ENCODE data around the gene KCNIP4. TPM values are rescaled to one million over a fixed set of nuclear protein-coding genes. Genes with fewer than 3 reads are reported as not detected.

Gene KCNIP4
- total and polyA plus RNA-seq, 10 donors, result not detected

DNA sequence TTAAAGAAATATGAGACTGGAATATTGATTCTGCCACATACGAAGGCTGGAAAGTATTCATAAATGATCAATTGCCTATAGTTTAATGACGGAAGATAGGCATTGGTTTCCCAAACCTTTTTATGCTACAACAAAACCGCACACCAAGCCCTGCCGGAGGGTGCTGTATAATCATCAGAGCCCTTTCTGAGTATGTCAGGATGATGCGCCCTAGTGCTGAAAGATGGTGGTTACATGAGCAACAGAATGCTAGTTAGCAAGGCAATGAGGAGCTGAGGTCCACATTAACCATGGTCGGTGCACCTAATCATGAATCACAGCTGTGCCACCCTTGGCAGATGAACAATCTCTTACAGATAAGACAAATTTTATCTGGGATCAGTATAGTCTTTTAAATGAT lies 757.3 kb downstream of the KCNIP4 start:
- TF ChIP-seq POLR2AphosphoS5 (IDR thresholded peaks at IDR 0.05) (no peak), CTCF (IDR thresholded peaks at IDR 0.05 in 8 of 11, conservative IDR thresholded peaks at IDR 0.05 in 3 of 11) (no peak), POLR2A (IDR thresholded peaks at IDR 0.05) (no peak)
- intact Hi-C loops (cut with DNase I; ENCODE audit: low total_unique reads), result no loop called here
- Histone ChIP-seq H3K4me3 (no peak overlapping the region), H3K27ac (no peak overlapping the region), H3K36me3 (no peaks in the 10 kb centered on the region), H3K4me1 (no peaks in the 10 kb centered on the region), H3K9me3 (no peaks in the 10 kb centered on the region), H3K27me3 (replicated peaks in 1 of 7) (no peaks in the 10 kb centered on the region)
- 79 to 88% (median 83%) methylated on average over 6 of the region's 6 CpGs for WGBS, 5 donors
- no peak for DNase-seq

DNA sequence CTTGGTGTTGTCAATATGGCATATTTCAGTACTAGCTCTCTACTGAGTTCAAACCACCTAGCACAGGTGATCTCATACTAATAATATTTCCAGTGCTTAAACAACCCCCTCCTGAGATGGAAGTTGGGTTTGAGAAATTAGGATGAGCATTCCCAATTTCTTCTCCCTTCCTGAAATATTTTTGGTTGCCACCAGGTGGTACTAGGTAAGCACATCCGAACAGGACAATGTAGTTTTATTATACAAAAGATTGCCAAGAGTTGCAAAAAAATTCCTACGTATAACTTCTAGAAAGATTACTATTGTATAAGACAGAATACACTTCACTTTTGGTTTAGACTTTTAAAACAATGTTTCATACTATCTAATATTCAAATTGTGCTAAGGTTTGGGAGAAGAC lies 763.8 kb downstream of the KCNIP4 start:
- intact Hi-C loops (cut with DNase I; ENCODE audit: low total_unique reads), result no loop called here
- no peaks in the 10 kb centered on the region for H3K27me3 ChIP-seq (replicated peaks in 1 of 7)
- no peak overlapping the region for H3K4me3 ChIP-seq
- WGBS, 5 donors, result 68 to 82% (median 79%) methylated on average over 2 of the region's 2 CpGs
- H3K9me3 ChIP-seq, result no peaks in the 10 kb centered on the region
- DNase-seq, result no peak
- no peaks in the 10 kb centered on the region for H3K4me1 ChIP-seq
- H3K27ac ChIP-seq, result no peak overlapping the region
- TF ChIP-seq POLR2AphosphoS5 (IDR thresholded peaks at IDR 0.05) (no peak), CTCF (IDR thresholded peaks at IDR 0.05 in 8 of 11, conservative IDR thresholded peaks at IDR 0.05 in 3 of 11) (peak in 1 of 11 experiments; percentile 6)
- no peaks in the 10 kb centered on the region for H3K36me3 ChIP-seq

GRCh38 chr4:21181716-21182115 lies 766.9 kb downstream of the KCNIP4 start:
- Histone ChIP-seq H3K9me3 (no peaks in the 10 kb centered on the region), H3K36me3 (no peaks in the 10 kb centered on the region), H3K27me3 (replicated peaks in 1 of 7) (no peaks in the 10 kb centered on the region), H3K4me3 (no peak overlapping the region), H3K4me1 (no peaks in the 10 kb centered on the region), H3K27ac (no peak overlapping the region)
- no peak for DNase-seq
- TF ChIP-seq POLR2A (IDR thresholded peaks at IDR 0.05) (no peak), CTCF (IDR thresholded peaks at IDR 0.05 in 8 of 11, conservative IDR thresholded peaks at IDR 0.05 in 3 of 11) (no peak), POLR2AphosphoS5 (IDR thresholded peaks at IDR 0.05) (no peak)
- intact Hi-C loops (cut with DNase I; ENCODE audit: low total_unique reads), result no loop called here

DNA sequence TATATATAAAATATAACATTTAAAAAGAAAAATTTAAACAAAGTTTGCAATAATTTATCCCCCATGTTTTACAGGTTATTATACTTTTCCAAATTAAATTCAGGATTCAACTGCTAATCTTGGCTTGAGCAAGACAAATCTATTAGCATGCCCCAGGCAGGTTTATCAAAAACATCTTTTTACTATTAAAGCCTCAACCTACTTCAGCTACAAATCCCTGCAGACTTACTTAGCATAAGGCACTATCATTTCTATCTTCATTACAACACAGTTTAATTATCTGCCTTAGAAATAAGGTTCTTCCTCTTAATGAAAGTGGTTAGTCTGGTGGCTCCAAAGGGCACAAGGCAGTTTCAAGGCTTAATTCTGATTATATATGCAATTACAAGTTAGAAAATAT lies 770.7 kb downstream of the KCNIP4 start:
- Histone ChIP-seq H3K4me3 (no peak overlapping the region), H3K36me3 (no peaks in the 10 kb centered on the region), H3K27ac (no peak overlapping the region), H3K9me3 (no peaks in the 10 kb centered on the region), H3K27me3 (replicated peaks in 1 of 7) (no peaks in the 10 kb centered on the region), H3K4me1 (no peaks in the 10 kb centered on the region)
- TF ChIP-seq POLR2A (IDR thresholded peaks at IDR 0.05) (no peak), POLR2AphosphoS5 (IDR thresholded peaks at IDR 0.05) (no peak), CTCF (IDR thresholded peaks at IDR 0.05 in 8 of 11, conservative IDR thresholded peaks at IDR 0.05 in 3 of 11) (no peak)
- intact Hi-C loops (cut with DNase I; ENCODE audit: low total_unique reads), result no loop called here
- no peak for DNase-seq
